H1 (cell line): Measurements from ENCODE around the gene OSBP. TPM values are rescaled to one million over a fixed set of nuclear protein-coding genes. Genes with fewer than 3 reads are reported as not detected.
A peak's percentile ranks its signal among the peaks of the same experiment; 100 is the strongest.

Source experiments
- MAFK ChIP-seq: IDR thresholded peaks from 2 replicates; pipeline ENCODE4 v1.6.1; 2012; ENCODE audit warnings: low read depth, mild to moderate bottlenecking, improper control_type of control experiment, low read length
- POLR2AphosphoS5 ChIP-seq: IDR thresholded peaks from 2 replicates; pipeline ENCODE4 v1.6.1; 2011; ENCODE audit warnings: low read depth, low read length
- RBBP5 ChIP-seq: IDR thresholded peaks from 2 replicates; pipeline ENCODE4 v1.7.1; 2012; ENCODE audit warnings: low read depth, mild to moderate bottlenecking, inconsistent platforms, low read length, moderate library complexity, borderline replicate concordance
- SIRT6 ChIP-seq: IDR thresholded peaks from one replicate; pipeline ENCODE4 v1.7.1; 2012; ENCODE audit warnings: low read length, inconsistent platforms
- polyA plus RNA-seq, 7 experiments: library from polyadenylated mRNA; depleted of rRNA in 3 of 7; stranded (reverse) in 5 of 7; unstranded in 2 of 7; fragments of >200 nt in 5 of 7; fragments of 200-250 nt in 2 of 7; gene quantifications; 1 replicate in 5 of 7; 2 replicates in 1 of 7; 4 replicates in 1 of 7; pipeline versions ENCODE4 v1.2.1 to v1.2.3, GENCODE V29; 2011 to 2013; ENCODE audit warnings: missing spikeins in 2 of 7, mixed read lengths in 2 of 7
- total RNA-seq: library from RNA; stranded (reverse); fragmentation: NEBNext Ultra II Directional; extraction: Animal tissue kit (Norgen Biotek cat#: 25700); gene quantifications from 2 replicates; pipeline ENCODE4 v1.2.1, GENCODE V29; 2021

OSBP gene
- total and polyA plus RNA-seq, 2 of the 8 experiments (the other 6 are each of a cell fraction or from before 2014, with no cell fraction given), result 13.2 to 43.1 TPM

DNA sequence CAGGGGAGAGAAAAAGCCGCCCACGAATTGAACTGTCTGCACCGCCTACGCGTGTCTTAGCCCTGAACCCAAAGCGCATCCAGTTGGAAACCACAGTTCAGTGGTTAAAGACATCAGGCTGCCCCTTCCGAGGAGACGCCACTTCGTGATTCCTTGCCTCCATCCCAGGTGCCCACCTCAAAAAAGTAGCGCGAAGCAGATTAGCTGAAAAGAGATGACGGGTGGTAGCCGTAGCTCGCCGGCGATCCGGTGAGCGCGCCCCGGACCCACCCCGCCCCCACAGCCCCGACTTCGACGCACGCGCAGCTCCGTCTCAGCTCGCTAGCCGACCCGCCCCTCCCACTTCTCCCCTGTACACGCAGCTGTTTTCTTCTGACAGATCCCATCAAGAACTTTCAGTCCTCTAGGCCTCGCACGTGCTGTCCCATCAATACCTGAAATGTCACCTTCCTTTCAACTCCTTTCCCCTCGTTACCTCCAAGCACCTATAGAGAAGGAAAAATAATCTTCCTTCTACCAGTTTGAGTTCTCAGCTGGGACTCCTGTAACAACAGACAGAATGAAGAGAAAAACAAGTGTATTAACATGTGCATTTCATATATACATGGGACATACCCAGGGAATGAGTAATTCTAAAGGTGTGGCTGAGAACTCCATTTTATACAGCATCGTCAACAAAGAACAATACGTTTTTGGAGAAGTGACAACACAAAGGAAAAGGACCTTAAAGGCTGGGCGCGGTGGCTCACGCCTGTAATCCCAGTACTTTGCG is 54.7 kb downstream of the OSBP start (continued):
- TF ChIP-seq SIRT6 (no peak), RBBP5 (peak; percentile 100), POLR2AphosphoS5 (no peak), MAFK (no peak)
